Astrocyte of the hippocampus (primary cell): Measurements from ENCODE around the gene STK38L.

Experiments
- DNase-seq: peaks from one replicate; pipeline ENCODE4 v3.0.0; 2011; ENCODE audit warnings: low read depth, low spot score

STK38L gene

GRCh38 chr12:27316947-27317346 lies 72.9 kb downstream of the STK38L start:
- no peak for DNase-seq

- peak; percentile 45 for DNase-seq
Measured at GRCh38 chr12:27319409-27319808, 75.3 kb downstream of the STK38L start.

GRCh38 chr12:27319848-27320247 lies 75.8 kb downstream of the STK38L start:
- no peak for DNase-seq

GRCh38 chr12:27324530-27324929 lies 80.4 kb downstream of the STK38L start:
- peak; percentile 51 for DNase-seq

GRCh38 chr12:27330846-27331245 lies 86.8 kb downstream of the STK38L start:
- DNase-seq, result peak; percentile 58

GRCh38 chr12:27331291-27331926 lies 87.3 kb downstream of the STK38L start:
- DNase-seq, result peak; percentile 90

GRCh38 chr12:27331927-27332324 lies 87.8 kb downstream of the STK38L start:
- no peak for DNase-seq

- DNase-seq, result no peak
Measured at GRCh38 chr12:27332407-27332713, 88.3 kb downstream of the STK38L start.

- DNase-seq, result peak; percentile 85
Measured at GRCh38 chr12:27332714-27333402, 88.8 kb downstream of the STK38L start, which contains the start of gene BMAL2. BMAL2 (plus strand) TSS chr12:27332836; CDS start chr12:27333073, 237 bp downstream.

- peak; percentile 54 for DNase-seq
Measured at GRCh38 chr12:27333403-27334009, 89.4 kb downstream of the STK38L start.

GRCh38 chr12:27334042-27334720 lies 90.1 kb downstream of the STK38L start:
- no peak for DNase-seq

- DNase-seq, result no peak
Measured at GRCh38 chr12:27334721-27335082, 90.6 kb downstream of the STK38L start.

- DNase-seq, result no peak
Measured at GRCh38 chr12:27335364-27336281, 91.5 kb downstream of the STK38L start.

- DNase-seq, result no peak
Measured at GRCh38 chr12:27336282-27336653, 92.2 kb downstream of the STK38L start.

- no peak for DNase-seq
Measured at GRCh38 chr12:27337376-27337775, 93.3 kb downstream of the STK38L start.

GRCh38 chr12:27338473-27338872 lies 94.4 kb downstream of the STK38L start:
- no peak for DNase-seq

GRCh38 chr12:27340971-27341370 lies 96.9 kb downstream of the STK38L start:
- no peak for DNase-seq

GRCh38 chr12:27342536-27342935 lies 98.5 kb downstream of the STK38L start:
- no peak for DNase-seq

GRCh38 chr12:27343255-27344000 lies 99.3 kb downstream of the STK38L start:
- DNase-seq, result peak; percentile 91

GRCh38 chr12:27344246-27344645 lies 100.2 kb downstream of the STK38L start:
- no peak for DNase-seq

- DNase-seq, result no peak
Measured at GRCh38 chr12:27344760-27345159, 100.7 kb downstream of the STK38L start.
